DOHH2 (cell line): ENCODE results near the gene MYBPC2.

ENCODE experiments used
- EZH2phosphoT487 ChIP-seq: fragments of 200-600 bp; sonication (generic); IDR thresholded peaks from 2 replicates; pipeline ENCODE4 v1.6.1; 2017; ENCODE audit warnings: borderline replicate concordance, mild to moderate bottlenecking, antibody characterized with exemption, low read length, moderate library complexity, mixed read lengths
- TF ChIP-seq, protein P1 (sequence below): fragments of 200-600 bp; sonication (generic); IDR thresholded peaks from one replicate; pipeline ENCODE4 v1.5.1; 2014; ENCODE audit warnings: antibody characterized with exemption, mild to moderate bottlenecking, low read depth, low read length; ENCODE audit not compliant: poor library complexity, severe bottlenecking

DNA sequence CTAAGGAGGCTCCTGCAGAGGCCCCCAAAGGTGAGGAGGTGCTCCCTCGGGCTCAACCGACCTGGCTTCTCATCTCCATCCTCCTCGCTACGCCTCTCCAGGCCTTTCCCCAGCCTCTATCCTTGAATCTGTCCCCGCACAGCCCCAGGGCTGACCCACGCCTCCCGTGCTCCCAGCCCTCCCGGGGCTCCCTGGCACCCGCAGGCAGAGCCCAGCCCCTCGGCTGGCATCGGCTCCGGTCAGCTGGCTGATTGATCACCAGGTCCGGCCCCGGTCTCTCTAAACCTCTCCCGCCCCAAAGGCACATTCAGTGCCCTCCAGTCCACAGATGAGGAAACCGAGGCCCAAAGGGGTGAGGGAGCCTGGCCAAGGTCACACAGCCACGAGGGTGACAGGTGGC lies 2.5 kb downstream of the MYBPC2 start:
- TF ChIP-seq, protein P1, sequence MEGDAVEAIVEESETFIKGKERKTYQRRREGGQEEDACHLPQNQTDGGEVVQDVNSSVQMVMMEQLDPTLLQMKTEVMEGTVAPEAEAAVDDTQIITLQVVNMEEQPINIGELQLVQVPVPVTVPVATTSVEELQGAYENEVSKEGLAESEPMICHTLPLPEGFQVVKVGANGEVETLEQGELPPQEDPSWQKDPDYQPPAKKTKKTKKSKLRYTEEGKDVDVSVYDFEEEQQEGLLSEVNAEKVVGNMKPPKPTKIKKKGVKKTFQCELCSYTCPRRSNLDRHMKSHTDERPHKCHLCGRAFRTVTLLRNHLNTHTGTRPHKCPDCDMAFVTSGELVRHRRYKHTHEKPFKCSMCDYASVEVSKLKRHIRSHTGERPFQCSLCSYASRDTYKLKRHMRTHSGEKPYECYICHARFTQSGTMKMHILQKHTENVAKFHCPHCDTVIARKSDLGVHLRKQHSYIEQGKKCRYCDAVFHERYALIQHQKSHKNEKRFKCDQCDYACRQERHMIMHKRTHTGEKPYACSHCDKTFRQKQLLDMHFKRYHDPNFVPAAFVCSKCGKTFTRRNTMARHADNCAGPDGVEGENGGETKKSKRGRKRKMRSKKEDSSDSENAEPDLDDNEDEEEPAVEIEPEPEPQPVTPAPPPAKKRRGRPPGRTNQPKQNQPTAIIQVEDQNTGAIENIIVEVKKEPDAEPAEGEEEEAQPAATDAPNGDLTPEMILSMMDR, result no peak
- TF ChIP-seq EZH2phosphoT487, result no peak
